Activated T-cell treated with anti-CD3 and anti-CD28 coated beads, Interleukin-2, amount 50 U/mL, for 48 hours (primary cell): ENCODE results near the gene SRP9.
"Not testable (repeated sequence)": the region's sequence is repeated elsewhere in the genome, so short reads cannot be mapped to it uniquely, and the experiment has no call there.

Experiments used
- DNase-seq, 2 experiments: peaks; one replicate each; pipeline ENCODE4 v3.0.0-alpha.2; 2020

The SRP9 gene

GRCh38 chr1:225757927-225758656, 19.5 kb upstream of the SRP9 start:
- no peak for DNase-seq

- not testable (repeated sequence) for DNase-seq
These were observed 17.7 kb upstream of the SRP9 start for GRCh38 chr1:225759972-225760371.

GRCh38 chr1:225760531-225760930, 17.1 kb upstream of the SRP9 start:
- no peak for DNase-seq

DNA sequence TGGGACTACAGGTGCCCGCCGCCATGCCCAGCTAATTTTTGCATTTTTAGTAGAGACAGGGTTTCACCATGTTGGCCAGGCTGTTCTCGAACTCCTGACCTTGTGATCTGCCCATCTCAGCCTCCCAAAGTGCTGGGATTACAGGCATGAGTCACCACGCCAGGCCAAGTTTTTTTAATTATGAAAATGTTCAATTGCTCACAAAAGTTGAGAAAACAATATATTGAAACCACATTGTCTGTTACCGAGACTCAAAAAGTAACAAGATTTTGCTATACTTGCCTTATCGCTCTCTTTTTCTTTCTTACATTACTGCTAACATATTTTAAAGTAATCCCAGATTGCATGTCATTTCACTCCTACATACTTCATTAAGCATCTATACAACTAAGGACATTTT, 16.2 kb upstream of the SRP9 start:
- not testable (repeated sequence) for DNase-seq

- DNase-seq: no peak
These were observed 15.6 kb upstream of the SRP9 start for GRCh38 chr1:225762002-225762441.

GRCh38 chr1:225762444-225762843, 15.2 kb upstream of the SRP9 start:
- no peak for DNase-seq

DNA sequence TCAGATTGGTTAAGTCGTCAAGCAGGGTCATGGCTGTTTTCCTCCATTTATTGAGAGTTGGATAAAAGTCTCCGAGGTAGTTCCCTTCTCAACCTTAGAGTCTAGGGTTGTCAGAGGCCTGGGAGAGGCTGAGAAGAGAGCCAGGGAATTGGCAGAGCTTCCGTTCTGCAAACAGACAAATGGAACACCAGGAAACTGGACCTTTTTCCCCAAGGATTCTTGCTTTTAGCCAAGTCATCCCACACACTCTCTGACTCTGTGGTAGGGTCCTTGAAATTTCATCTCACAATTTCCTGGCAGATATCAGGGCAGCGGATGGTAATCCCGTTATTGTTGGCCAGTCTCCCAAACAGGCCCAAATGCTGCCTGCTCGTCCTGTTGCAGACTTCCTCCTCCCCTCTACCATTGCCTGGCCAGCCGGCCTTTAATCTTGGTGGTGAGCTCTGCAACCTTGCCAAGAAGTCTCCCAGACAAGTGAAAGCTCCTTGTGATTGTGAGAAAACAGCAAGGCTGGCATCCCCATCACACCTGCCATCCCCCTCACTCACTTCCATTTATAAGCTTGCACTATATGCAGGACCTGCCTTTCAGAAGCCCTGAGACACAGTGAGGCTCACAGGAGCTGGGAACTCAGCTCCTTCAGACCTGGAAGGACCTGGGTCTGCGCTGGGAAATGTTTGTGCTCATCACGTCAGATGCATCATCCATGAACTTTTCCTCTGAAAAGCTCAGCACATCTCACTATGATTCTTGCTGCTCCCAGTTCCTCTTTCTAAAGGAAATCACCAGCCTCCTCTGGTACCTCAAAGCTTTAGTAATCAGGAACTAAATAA, 13.7 kb upstream of the SRP9 start:
- no peak for DNase-seq

DNA sequence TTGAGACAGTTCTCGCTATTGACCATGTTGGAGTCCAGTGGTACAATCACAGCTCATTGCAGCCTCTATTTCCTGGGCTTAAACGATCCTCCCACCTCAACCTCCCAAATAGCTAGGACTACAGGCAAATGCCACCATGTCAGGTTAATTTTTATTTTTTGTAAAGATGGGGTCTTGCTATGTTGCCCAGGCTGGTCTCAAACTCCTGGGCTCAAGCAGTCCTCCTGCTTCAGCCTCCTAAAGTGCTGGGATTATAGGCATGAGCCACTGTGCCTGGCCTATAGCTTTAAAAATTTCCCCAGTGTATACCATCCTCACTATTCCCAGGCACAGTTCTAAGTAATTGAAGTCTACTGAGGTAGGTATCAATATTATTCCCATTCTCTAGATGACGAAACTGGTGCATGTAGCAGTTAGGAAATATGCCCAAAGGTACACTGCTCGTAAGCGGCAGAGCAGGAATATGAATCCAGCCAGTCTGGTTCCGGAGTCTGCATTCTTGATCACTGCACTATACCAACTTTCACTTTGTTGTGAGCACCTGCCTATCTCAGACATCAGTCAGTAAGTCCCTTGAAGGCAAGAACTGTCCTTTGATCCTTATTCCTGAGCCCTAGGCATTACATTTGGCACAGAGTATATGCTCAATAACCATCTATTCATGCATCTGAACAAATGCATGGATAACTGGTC, 11.5 kb upstream of the SRP9 start:
- DNase-seq: no peak

DNA sequence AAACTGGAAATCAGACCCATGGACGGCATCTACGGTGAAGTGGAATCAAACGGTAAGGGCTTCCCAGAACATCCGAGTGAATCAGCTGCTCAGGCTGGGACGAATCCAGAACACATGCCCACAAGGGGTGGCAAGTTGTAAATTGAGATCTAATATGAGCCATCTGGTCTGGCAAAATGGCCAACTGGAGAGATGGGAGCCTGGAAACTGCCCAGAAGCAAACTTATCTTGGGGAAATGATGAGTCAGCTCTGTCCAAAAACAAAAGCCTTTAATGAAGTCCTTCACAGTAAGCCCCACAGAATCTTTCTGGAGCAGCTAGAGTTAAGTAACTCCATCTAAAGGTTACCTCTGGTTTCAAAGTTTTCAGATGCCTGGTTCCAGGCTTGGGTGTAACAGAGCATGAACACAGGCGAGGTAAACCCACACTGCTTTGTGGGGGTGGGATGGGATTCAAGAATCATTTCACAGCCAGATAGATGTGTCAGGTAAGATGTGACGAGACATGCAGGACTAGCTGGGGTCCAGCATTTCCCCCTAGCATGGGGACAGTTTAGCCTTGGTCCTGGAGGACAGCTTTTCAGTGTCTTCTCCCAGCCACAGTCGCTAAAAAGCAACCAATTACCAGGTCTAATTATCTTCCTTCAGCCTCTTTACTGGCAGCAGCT, 10.5 kb upstream of the SRP9 start:
- no peak for DNase-seq

- DNase-seq: peak; percentile 7 to 11
These were observed 9.7 kb upstream of the SRP9 start for GRCh38 chr1:225767634-225768540.

- DNase-seq: peak; percentile 4 to 10
These were observed 8.8 kb upstream of the SRP9 start for GRCh38 chr1:225768662-225769426.

DNA sequence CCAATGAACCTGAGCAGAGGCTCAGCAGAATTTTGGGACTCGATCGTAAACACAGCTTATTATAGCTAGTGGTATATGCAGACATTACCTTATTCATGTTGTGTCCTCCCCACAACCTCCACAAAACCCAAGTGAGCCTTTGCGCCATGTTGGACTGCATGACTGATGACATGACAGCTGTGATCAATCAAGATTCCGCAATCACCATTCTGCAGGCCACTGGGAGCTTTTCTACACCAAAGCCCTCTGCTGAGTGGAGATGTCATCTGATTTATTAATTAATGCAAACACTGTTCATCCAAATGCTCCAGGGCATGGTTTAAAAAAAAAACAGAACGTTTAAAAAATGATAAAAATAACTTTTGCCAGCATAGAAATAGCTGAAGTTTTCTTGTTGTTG, 7.9 kb upstream of the SRP9 start:
- DNase-seq: peak in 1 of 2 experiments; percentile 3

- DNase-seq: peak in 1 of 2 experiments; percentile 5
These were observed 6.9 kb upstream of the SRP9 start for GRCh38 chr1:225770561-225771248.

GRCh38 chr1:225771661-225772322, 5.8 kb upstream of the SRP9 start:
- DNase-seq: peak in 1 of 2 experiments; percentile 2

- DNase-seq: peak; percentile 50 to 51
These were observed 5.3 kb upstream of the SRP9 start for GRCh38 chr1:225772323-225772768.

DNA sequence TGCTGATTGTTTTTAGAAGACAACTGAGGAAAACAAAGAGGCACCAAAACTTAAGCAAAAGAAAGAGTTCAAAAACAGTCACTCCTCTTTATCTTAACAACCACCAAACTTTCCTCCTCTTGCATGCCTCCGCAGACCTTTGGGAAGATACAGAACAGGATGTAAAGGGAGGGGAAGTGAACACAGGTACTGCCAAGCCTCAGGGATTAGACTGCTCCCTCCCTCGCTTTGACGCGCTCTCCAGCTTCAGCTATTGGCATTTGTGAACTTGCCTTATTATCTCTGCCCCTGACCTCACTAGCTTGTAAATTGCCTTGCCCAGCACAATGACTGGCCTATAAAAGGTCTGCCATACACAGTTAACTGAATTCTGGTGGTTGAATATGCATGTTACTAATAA, 4.8 kb upstream of the SRP9 start:
- DNase-seq: no peak

- no peak for DNase-seq
These were observed 3.1 kb upstream of the SRP9 start for GRCh38 chr1:225774281-225775147.

DNA sequence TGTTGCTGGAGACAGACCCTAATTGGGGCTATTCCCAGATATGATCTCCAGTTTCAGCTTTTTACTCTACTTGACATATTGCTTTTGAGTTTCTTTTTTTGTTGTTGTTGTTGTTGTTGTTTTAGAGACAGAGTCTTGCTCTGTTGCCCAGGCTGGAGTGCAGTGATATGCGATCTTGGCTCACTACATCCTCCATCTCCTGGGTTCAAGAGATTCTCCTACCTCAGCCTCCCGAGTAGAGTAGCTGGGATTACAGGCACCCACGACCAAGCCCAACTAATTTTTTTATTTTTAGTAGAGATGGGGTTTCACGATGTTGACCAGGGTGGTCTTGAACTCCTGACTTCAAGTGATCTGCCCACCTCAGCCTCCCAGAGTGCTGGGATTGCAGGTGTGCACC, 1.3 kb upstream of the SRP9 start:
- no peak for DNase-seq
